ENCODE data around the gene CAMK1D.

DNA sequence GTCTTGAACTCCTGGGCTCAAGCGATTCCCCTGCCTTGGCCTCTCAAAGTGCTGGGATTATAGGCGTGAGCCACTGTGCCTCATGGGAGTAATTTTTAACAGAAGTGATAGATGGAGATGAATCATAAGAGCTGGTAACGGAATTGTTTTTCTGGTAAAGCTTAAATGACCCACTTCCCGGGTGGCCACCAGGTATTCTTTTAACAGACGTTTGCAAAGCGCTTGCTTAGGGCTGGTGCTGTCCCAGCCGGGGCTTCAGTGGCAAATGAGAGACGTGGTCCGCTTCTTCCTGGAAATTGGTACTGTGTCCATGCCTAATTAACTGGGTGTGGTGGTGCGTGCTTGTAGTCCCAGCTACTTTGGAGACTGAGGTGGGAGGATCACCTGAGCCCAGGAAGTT lies 23.5 kb downstream of the CAMK1D start:
- TF ChIP-seq, protein P1, sequence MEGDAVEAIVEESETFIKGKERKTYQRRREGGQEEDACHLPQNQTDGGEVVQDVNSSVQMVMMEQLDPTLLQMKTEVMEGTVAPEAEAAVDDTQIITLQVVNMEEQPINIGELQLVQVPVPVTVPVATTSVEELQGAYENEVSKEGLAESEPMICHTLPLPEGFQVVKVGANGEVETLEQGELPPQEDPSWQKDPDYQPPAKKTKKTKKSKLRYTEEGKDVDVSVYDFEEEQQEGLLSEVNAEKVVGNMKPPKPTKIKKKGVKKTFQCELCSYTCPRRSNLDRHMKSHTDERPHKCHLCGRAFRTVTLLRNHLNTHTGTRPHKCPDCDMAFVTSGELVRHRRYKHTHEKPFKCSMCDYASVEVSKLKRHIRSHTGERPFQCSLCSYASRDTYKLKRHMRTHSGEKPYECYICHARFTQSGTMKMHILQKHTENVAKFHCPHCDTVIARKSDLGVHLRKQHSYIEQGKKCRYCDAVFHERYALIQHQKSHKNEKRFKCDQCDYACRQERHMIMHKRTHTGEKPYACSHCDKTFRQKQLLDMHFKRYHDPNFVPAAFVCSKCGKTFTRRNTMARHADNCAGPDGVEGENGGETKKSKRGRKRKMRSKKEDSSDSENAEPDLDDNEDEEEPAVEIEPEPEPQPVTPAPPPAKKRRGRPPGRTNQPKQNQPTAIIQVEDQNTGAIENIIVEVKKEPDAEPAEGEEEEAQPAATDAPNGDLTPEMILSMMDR (IDR thresholded peaks at IDR 0.05; ENCODE audit: low read length), result no peak
- no peak for TF ChIP-seq EZH2 (optimal IDR thresholded peaks at IDR 0.05; ENCODE audit: low read depth, low read length)
